PC-3 (cell line): ENCODE measurements around the gene CCSER1.

ENCODE experiments used
- EZH2 ChIP-seq: fragments of 300-600 bp; sonication (generic); IDR thresholded peaks from one replicate; pipeline ENCODE4 v1.6.1; 2017; ENCODE audit warnings: antibody characterized with exemption, mild to moderate bottlenecking, low read length; ENCODE audit not compliant: unreplicated experiment
- EZH2phosphoT487 ChIP-seq: fragments of 300-600 bp; sonication (generic); IDR thresholded peaks from 2 replicates; pipeline ENCODE4 v1.6.1; 2018; ENCODE audit warnings: mild to moderate bottlenecking, antibody characterized with exemption, low read length, borderline replicate concordance
- TF ChIP-seq, protein P1 (sequence below): fragments of 300-600 bp; sonication (generic); conservative IDR thresholded peaks from 2 replicates; pipeline ENCODE4 v1.5.1; 2017; ENCODE audit warnings: antibody characterized with exemption, low read depth, mild to moderate bottlenecking, low read length

DNA sequence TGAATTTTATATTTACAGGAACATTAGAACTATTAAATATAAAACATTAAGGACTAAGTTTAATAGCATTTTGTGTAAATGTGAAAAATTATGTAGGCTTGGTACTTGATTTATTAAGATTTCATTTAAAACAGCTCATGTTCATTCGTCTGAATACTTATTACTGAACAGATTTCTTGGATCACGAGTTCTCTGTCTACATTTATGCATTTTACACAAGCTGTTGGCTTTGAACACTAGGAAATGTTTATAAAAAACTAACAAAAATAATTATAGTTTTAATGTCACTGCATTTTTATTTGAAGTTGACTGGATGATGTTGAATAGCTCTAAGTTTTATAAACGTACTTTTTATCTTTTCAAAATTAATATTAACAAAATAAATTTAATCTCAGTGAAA, 888.7 kb downstream of the CCSER1 start:
- TF ChIP-seq EZH2 (no peak), EZH2phosphoT487 (no peak)
- TF ChIP-seq, protein P1, sequence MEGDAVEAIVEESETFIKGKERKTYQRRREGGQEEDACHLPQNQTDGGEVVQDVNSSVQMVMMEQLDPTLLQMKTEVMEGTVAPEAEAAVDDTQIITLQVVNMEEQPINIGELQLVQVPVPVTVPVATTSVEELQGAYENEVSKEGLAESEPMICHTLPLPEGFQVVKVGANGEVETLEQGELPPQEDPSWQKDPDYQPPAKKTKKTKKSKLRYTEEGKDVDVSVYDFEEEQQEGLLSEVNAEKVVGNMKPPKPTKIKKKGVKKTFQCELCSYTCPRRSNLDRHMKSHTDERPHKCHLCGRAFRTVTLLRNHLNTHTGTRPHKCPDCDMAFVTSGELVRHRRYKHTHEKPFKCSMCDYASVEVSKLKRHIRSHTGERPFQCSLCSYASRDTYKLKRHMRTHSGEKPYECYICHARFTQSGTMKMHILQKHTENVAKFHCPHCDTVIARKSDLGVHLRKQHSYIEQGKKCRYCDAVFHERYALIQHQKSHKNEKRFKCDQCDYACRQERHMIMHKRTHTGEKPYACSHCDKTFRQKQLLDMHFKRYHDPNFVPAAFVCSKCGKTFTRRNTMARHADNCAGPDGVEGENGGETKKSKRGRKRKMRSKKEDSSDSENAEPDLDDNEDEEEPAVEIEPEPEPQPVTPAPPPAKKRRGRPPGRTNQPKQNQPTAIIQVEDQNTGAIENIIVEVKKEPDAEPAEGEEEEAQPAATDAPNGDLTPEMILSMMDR = no peak
